GM21360 (cell line): Measurements from ENCODE around the gene ECHDC1.

Source experiments
- ATAC-seq: cut with Tn5 transposase; IDR thresholded peaks from one replicate; pipeline ENCODE4 v1.9.1; 2021; ENCODE audit warnings: mild to moderate bottlenecking, moderate library complexity; ENCODE audit not compliant: unreplicated experiment

The ECHDC1 gene

GRCh38 chr6:127290391-127291265, 52.8 kb downstream of the ECHDC1 start:
- peak; percentile 54 for ATAC-seq

- ATAC-seq, result no peak
Measured at GRCh38 chr6:127289934-127290333, 53.5 kb downstream of the ECHDC1 start.

- ATAC-seq, result no peak
Measured at GRCh38 chr6:127288705-127289104, 54.7 kb downstream of the ECHDC1 start.

- ATAC-seq, result no peak
Measured at GRCh38 chr6:127282184-127282583, 61.2 kb downstream of the ECHDC1 start.

- ATAC-seq, result no peak
Measured at GRCh38 chr6:127279815-127280214, 63.6 kb downstream of the ECHDC1 start.

- ATAC-seq, result no peak
Measured at GRCh38 chr6:127277878-127278843, 65.2 kb downstream of the ECHDC1 start.

- no peak for ATAC-seq
Measured at GRCh38 chr6:127276331-127276730, 67.1 kb downstream of the ECHDC1 start.

- ATAC-seq, result no peak
Measured at GRCh38 chr6:127273499-127273898, 69.9 kb downstream of the ECHDC1 start.

- no peak for ATAC-seq
Measured at GRCh38 chr6:127272576-127272975, 70.8 kb downstream of the ECHDC1 start.

- peak; percentile 0 for ATAC-seq
Measured at GRCh38 chr6:127267646-127268625, 75.5 kb downstream of the ECHDC1 start.

GRCh38 chr6:127266892-127267645, 76.3 kb downstream of the ECHDC1 start:
- ATAC-seq, result peak; percentile 76

GRCh38 chr6:127266178-127266891, 77.1 kb downstream of the ECHDC1 start, which contains the start of gene RNF146:
Gene RNF146 (plus strand): TSS chr6:127266864. CDS start chr6:127280339, 13,475 bp downstream.
- peak; percentile 80 for ATAC-seq

- no peak for ATAC-seq
Measured at GRCh38 chr6:127263481-127263880, 79.9 kb downstream of the ECHDC1 start.

- ATAC-seq, result no peak
Measured at GRCh38 chr6:127262896-127263295, 80.5 kb downstream of the ECHDC1 start.

GRCh38 chr6:127255286-127255685, 88.1 kb downstream of the ECHDC1 start:
- ATAC-seq, result no peak

GRCh38 chr6:127249621-127250020, 93.8 kb downstream of the ECHDC1 start:
- no peak for ATAC-seq

GRCh38 chr6:127247114-127248096, 96.0 kb downstream of the ECHDC1 start:
- ATAC-seq, result no peak

GRCh38 chr6:127243501-127243900, 99.9 kb downstream of the ECHDC1 start:
- ATAC-seq, result no peak
